Sciatic nerve (tissue), 2 donors: ENCODE data around the gene PRKAR2A. TPM values are rescaled to one million over a fixed set of nuclear protein-coding genes. Genes with fewer than 3 reads are reported as not detected.
"Not testable (repeated sequence)": the region's sequence is repeated elsewhere in the genome, so short reads cannot be mapped to it uniquely, and the experiment has no call there.

Experiments
- ATAC-seq: fragments of 200-7000 bp; cut with Tn5 transposase; one replicate; pipeline ENCODE4 v1.9.1; 2020; ENCODE audit warnings: mild to moderate bottlenecking, moderate library complexity
- DNase-seq: peaks from one replicate; pipeline ENCODE4 v3.0.0-alpha.2; 2020; ENCODE audit warnings: low spot score
- intact Hi-C: fragments of 100-400 bp; cut with DNase I; formaldehyde crosslinking; loops from one replicate; pipeline ENCODE4 v1.14.2; 2022
- total RNA-seq: library from RNA; stranded (reverse); fragmentation: NEBNext Ultra II Directional; extraction: Animal tissue kit (Norgen Biotek cat#: 25700); gene quantifications from one replicate; pipeline ENCODE4 v1.2.1, GENCODE V29; 2021
- donor health status: DM: no; HTN: no; CAD: no.
- donor health status: DM: no; HTN: no; CAD: no.

The PRKAR2A gene
- total RNA-seq, 1 donor from 2014 or later, result 46.5 TPM

DNA sequence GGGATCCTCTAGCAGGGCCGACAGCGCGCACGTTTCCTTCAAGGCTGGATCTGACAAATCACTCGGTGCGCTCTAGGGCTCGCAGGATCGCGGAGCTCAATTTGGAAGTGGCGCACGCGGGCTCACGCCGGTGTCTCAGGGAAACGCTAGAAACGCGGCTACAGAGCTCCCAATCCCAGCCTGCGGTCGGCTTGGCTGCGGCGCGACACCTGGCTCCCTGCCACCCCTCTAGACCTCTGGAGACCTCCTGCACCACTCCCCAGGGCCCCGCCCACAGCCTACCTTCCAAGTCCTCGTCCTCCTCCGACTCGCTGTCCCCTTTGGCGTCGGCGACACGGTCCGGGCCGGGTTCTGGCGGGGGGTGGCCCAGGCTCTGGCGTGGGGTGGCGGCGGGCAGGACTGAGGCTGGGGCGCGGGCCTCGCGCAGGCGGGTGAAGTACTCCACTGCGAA lies 596 bp downstream of the PRKAR2A start:
- peak; percentile 84 for DNase-seq
- intact Hi-C loops, result no loop called here
- ATAC-seq, result peak; percentile 64

DNA sequence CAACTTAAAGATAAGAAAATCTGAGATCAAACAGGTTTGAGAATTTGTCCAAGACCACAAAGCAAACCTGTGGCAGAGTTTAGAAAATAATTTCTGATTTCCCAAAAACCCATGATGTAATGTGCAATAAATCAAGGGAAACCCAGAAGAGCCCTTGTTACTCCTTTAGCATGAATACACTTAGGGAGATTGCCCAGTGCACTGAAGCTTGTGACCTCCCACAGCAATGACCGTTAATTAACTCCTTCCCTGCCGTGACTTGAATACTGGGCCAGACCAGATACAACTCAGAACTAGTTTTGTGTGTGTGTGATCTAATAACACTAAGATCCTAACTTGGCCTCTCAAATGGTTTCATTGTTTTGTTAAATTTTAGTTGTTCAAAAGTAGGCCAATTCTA lies 2.5 kb downstream of the PRKAR2A start:
- intact Hi-C loops, result no loop called here
- ATAC-seq (no peak), DNase-seq (no peak)

DNA sequence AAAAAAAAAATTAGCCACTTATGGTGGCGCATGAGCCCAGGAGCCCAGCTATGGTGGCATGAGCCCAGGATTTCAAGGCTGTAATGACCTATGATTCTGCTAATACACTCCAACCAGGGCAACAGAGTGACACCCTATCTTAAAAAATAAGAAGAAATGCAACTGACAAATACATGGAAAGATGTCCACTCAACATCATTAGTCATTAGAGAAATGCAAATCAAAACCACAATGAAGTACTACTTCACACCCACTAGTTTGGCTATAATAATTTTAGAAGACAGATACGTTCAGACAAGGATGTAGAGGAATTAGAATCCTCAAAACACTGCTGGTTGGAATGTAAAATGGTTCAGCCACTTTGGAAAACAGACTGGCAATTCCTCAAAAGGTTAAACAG lies 10.5 kb downstream of the PRKAR2A start:
- intact Hi-C loops, result no loop called here
- ATAC-seq (no peak), DNase-seq (no peak)

DNA sequence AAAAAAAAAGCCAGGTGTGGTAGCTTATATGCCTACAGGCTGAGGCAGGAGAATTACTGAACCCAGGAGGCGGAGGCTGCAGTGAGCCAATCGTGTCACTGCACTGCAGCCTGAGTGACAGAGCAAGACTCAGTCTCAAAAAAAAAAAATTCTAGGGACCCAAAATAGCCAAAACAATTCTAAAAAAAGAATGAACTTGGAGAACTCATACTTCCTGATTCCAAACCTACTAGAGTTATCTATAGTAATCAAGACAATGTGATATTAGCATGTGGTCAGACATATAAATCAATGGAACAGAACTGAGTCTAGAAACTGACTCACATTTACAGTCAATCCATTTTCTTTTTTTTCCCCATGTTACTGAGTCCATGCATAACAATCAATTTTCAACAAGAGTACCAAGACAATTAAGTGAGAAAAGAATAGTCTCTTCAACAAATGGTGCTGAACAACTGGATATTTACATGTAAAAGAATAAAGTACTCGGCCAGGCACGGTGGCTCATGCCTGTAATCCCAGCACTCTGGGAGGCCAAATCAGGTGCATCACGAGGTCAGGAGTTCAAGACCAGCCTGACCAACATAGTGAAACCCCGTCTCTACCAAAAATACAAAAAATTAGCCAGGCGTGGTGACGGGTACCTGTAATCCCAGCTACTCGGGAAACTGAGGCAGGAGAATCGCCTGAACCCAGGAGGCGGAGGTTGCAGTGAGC lies 11.9 kb downstream of the PRKAR2A start:
- ATAC-seq (no peak), DNase-seq (no peak)
- intact Hi-C loops, result no loop called here

DNA sequence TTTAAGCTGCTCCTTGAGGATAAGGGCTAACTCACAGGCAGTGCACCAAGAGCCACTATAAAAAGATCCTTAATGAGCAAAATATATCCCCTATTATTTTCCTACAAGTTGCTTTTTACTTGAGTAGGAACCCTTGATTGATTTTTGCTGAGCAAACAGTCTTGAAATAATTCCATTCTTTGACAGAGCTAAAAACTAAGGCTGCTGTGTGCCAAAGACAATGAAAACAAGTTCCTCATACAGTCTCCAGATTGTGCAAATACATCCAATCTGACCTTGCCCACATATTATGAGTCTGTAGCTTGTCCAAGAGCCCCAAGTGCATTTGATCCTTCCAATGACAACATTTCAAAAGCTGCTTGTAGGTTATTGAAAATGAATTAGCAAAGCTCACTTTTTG lies 15.0 kb downstream of the PRKAR2A start:
- intact Hi-C loops, result no loop called here
- DNase-seq (no peak), ATAC-seq (peak; percentile 72)

DNA sequence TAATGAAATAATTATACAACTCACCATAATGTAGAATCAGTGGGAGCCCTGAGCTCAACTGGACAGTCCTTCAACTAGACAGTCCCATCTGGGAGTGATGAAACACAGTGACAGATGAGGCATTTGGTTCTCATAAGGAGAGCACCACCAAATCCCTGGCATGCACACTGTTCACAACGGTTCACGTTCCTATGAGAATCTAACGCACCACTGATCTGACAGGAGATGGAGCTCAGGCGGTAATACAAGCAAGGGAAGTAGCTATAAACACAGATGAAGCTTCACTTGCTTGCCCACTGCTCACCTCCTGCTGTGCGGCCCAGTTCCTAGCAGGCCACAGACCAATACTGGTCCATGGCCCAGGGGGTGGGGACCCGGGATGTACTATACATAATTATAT lies 17.0 kb downstream of the PRKAR2A start:
- no peak for ATAC-seq
- DNase-seq, result no peak
- intact Hi-C loops, result no loop called here

DNA sequence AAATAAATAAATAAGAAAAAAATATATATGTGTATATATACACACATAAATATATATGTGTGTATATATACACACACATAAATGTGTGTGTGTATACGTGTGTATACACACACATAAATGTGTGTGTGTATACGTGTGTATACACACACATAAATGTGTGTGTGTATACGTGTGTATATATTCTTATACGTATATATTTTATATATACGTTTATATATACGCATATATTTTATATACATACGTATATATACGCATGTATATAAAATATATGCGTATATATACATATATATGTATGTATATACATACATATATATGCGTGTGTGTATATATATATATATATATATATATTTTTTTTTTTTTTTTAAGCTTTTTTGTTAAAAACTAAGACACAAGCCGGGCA lies 18.1 kb downstream of the PRKAR2A start:
- ATAC-seq, DNase-seq, intact Hi-C loops: not testable (repeated sequence)

DNA sequence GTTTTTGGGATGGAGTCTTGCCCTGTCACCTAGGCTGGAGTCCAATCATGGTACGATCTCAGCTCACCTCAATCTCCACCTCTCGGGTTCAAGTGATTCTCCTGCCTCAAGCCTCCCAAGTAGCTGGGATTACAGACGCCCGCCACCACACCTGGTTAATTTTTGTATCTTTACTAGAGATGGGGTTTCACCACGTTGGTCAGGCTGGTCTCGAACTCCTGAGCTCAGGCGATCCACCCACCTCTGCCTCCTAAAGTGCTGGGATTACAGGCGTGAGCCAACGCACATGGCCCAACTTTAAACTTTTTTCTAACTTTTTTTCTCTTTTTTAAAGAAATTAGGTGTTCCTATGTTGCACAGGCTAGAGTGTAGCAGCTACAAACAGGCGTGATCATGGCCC lies 19.8 kb downstream of the PRKAR2A start:
- intact Hi-C loops, ATAC-seq, DNase-seq: not testable (repeated sequence)

DNA sequence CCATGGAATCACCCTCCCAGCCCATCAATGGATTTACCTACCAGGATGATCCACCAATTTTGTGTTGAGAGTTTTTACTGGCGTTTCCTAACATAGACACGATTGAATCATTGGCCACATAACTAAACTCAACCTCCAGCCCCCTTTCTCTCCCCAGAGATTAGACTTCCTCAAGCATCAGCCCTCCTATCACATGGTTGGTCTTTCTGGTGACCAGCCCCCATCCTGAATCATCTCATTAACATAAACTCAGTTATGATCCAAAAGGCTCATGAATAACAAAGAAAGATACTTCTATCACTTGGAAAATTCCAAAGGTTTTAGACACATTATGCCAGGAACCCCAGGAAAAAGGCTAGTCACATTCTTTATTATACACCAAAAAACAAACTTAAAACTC lies 21.2 kb downstream of the PRKAR2A start:
- intact Hi-C loops, result no loop called here
- DNase-seq (no peak), ATAC-seq (no peak)

DNA sequence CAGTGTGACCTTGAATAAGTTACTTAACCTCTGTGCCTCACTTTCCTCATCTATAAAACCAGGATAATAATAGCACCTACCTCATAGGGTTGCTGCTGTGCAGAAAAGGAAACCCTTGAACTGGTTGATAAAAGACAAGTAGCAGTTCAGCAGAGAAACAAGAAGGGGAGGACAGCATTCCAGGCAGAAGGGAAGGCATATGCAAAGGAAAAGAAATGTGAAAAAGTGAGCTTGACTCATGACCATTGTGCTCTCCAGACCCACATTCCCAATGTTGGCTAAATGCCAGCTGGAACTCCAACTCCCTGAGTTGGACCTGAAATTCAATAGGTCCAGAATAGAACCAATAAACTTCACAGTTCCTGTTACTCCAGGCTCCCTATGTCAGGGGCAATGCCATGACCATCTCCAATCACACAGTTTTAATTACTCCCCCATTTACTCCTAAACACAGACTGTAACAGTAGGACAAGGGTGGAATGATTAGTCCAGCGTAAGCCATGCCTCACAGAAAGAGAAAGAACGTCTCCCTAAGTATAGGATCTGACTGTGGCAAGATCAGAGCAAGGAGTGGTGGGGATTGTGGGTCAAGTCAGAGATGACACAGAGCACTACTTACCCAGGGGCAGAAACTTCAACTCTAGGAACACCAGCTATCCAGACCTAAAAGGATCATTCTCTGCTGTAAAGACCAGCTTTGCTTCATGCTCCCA lies 26.9 kb downstream of the PRKAR2A start:
- DNase-seq (no peak), ATAC-seq (no peak)
- intact Hi-C loops, result no loop called here

DNA sequence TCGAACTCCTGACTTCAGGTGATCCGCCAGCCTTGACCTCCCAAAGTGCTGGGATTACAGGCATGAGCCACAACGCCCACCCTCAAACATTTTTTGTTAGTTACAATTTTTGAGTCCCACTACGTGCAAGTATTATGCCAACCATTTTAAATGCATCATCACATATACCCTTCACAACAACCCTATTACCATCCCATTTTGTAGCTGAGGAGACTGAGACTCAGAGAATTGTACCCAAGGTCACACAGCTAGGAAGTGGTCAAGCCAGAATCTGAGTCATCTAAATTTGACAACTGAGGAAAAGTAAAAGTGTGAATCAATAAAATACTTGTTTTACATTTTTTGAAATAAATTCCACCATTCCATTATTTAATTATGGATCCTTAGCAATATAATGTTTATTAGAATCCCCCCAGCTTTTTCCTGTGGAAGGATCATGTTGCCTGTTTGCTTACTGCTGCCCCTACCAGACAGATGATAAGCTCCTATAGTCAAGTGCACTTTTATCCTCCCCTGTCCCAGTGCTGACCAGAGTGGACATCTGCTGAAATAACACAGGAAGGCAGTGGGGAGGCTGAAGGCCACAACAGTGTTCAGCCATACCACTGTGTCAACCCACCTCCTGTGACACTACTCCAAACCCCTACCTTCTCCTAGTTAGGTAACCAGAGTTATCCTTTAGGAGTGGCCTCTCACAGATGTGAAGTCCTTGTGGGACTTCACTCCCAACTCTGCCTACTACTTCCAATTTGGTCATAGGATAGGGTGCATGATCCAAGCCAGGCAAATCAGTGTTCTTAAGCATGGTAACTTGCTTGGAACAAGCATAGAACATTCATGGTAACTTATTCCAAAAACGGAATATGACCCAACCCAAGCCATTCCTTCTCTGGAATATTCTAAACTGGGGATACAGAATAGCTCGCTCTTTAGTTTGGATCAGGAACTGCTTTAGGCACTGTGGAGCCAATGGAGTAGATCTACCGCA lies 28.1 kb downstream of the PRKAR2A start:
- intact Hi-C loops, result loop anchor here (5.0 kb wide), 1 partner anchor 653 kb away; the partner anchor contains the start of gene DAG1
- no peak for DNase-seq
- ATAC-seq, result no peak

DNA sequence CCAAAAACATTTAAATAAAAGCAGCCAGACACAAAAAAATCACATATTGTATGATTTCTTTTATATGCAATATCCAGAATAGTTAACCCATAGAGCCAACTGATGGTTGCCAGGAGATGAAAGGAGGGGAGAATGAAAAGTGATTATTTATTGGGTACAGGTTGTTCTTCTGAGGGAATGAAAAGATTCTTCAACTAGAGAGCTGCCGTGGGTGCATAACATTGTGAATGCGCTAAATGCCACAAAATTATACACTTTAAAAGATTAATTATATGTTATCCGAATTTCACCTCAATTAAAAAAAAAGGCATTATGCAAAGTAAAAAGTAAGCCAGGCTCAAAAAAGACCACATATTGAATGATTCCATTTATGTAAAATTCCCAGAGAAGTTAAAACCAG lies 36.1 kb downstream of the PRKAR2A start:
- DNase-seq, result no peak
- intact Hi-C loops, result no loop called here
- no peak for ATAC-seq

DNA sequence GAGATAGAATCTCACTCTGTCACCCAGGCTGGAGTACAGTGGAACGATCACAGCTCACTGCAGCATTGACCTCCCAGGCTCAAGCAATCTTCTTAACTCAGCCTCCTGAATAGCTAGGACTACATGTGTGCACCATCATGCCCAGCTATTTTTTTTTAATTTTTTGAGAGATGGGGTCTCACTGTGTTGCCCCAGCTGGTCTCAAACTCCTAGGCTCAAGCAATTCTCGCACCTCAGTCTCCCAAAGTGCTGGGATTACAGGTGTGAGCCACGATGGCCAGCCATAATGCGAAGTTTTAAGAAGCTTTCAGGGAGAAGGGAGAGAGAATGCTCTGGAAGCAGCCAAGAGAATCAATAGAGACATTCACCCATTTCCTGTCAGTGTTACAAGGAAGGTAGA lies 42.7 kb downstream of the PRKAR2A start:
- intact Hi-C loops, result no loop called here
- ATAC-seq, result no peak
- no peak for DNase-seq

DNA sequence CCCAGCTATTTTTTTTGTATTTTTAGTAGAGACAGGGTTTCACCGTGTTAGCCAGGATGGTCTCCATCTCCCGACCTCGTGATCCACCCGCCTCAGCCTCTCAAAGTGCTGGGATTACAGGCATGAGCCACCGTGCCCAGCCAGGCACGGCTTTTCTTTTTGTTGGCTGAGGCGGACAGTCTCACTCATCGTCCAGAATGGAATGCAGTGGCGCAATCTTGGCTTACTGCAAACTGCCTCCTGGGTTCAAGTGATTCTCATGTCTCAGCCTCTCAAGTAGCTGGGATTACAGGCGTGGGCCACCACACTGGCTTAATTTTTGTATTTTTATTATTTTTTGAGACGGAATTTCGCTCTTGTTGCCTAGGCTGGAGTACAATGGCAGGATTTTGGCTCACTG lies 46.8 kb downstream of the PRKAR2A start:
- intact Hi-C loops, result not testable (repeated sequence)

DNA sequence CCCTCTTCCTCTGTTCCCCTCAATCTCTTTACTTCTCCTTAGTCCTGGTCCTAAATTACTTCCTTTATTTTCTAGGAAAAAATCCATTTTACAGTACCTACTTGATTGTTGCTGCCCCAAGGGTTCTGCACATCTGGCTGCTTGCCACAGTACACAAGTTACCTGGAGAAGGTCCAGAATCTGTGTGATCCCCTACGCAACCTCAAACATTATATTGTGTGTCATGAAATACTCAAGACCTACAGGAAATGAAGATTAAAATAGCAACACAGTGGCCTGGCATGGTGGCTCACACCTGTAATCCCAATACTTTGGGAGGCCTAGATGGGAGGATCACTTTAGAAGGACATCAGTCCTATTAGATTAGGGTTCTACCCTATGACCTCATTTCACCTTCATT lies 48.7 kb downstream of the PRKAR2A start:
- ATAC-seq, result no peak
- intact Hi-C loops, result no loop called here
- DNase-seq, result no peak

More for the DNA sequence above, 46.8 kb downstream of the PRKAR2A start:
- not testable (repeated sequence) for DNase-seq, ATAC-seq

DNA sequence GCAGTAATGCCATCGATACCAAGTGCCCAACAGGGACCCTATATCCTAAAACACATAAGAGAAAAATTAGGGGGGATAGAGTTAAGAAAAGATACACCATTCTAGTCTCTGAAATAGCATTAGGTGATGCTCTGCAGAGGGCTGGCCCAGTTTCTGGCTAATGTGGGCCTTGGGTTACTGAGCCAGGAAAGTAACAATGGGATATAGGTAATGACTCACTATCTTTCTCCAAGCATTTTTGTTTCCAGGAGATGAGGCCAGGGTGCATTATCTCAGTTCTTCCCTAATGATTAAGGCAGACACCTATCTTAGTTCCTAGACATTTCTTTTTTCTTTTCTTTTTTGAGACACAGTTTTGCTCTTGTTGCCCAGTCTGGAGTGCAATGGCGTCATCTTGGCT lies 50.0 kb downstream of the PRKAR2A start:
- intact Hi-C loops, result no loop called here
- ATAC-seq (no peak), DNase-seq (no peak)

DNA sequence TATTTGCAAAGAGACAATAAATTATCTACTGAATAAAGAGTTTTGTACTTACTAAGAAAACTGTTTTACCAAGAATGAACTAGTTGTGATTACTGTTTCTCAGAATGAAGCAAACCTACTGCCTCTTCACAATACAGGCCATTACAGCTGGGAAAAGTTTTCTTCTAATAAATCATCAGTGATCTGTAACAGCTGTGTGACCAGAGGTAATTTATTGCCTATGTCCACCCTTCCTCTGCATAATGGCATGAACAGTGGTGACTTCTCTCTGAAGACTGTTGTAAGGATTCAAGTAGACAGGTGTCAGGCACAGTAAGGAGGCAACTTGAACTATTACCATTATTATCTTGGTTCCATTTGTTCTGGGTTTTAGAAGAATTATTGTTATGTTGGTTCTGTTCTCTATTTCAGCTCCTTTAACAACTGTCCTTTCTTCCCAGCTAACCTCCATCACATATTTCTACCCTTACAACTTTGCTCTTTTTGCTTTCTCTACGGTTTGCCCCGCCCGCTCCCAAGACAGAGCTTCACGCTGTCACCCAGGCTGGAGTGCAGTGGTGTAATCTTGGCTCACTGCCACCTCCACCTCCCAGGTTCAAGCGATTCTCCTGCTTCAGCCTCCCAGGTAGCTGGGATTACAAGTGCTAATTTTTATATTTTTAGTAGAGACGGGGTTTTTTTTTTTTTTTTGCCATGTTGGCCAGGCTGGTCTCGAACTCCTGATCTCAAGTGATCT lies 51.5 kb downstream of the PRKAR2A start:
- ATAC-seq (no peak), DNase-seq (no peak)
- intact Hi-C loops, result no loop called here

DNA sequence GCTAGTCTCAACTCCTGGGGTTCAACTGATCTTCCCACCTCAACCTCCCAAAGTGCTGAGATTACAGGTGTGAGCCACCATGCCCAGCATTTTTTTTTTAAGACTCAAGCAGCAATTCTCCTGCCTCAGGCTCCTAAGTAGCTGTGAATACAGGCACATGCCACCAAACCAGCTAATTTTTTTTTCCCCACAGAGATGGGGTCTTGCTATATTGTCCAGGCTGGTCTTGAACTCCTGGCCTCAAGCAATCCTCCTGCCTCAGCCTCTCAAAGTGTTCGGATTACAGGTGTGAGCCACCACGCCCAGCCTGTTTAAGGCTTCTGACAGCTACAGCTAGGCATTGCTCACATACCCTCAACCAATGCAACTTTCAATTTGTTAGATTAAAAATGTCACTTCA lies 54.2 kb downstream of the PRKAR2A start:
- DNase-seq, ATAC-seq, intact Hi-C loops: not testable (repeated sequence)

DNA sequence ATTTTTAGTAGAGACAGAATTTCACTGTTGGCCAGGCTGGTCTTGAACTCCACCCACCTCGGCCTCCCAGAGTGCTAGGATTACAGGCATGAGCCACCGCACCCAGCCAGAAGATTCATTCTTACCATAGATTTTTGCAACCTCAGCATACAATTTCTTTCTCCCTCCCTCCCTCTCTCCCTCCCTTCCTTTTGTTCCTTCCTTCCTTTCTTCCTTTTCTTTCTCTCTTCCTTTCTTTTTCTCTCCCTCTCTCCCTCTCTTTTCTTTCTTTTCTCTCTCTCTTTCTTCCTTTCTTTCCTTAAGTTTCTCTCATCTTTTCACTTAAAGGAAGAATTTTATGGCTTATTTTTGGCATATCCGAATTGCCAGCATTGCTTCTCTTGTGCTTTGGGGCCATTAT lies 58.0 kb downstream of the PRKAR2A start:
- ATAC-seq (no peak), DNase-seq (no peak)
- intact Hi-C loops, result no loop called here
